HUES64 (cell line): ENCODE data around the gene RPAP3.

Experiments used
- H3K27ac ChIP-seq: 2 replicates; pipeline ENCODE4 v1.7.0; 2013; ENCODE audit warnings: low read depth, low read length, inconsistent platforms
- H3K27me3 ChIP-seq: 2 replicates; pipeline ENCODE4 v1.6.1; 2013; ENCODE audit warnings: mild to moderate bottlenecking, low read length; ENCODE audit not compliant: insufficient read depth
- H3K36me3 ChIP-seq: 2 replicates; pipeline ENCODE4 v1.6.1; 2013; ENCODE audit warnings: mild to moderate bottlenecking, low read length; ENCODE audit not compliant: insufficient read depth
- H3K4me1 ChIP-seq: 2 replicates; pipeline ENCODE4 v1.6.1; 2013; ENCODE audit warnings: mild to moderate bottlenecking, low read length, moderate library complexity; ENCODE audit not compliant: insufficient read depth
- H3K4me3 ChIP-seq: 2 replicates; pipeline ENCODE4 v1.5.1; 2013; ENCODE audit warnings: mild to moderate bottlenecking, low read length, moderate library complexity
- H3K9ac ChIP-seq: 2 replicates; pipeline ENCODE4 v1.6.1; 2013; ENCODE audit warnings: mild to moderate bottlenecking, low read depth, low read length
- H3K9me3 ChIP-seq: 2 replicates; pipeline ENCODE4 v1.6.1; 2013; ENCODE audit warnings: low read depth, low read length; ENCODE audit not compliant: insufficient read depth
- WGBS: fragments of 150-250, 120-280 bp; methylation state at CpG from one replicate; pipeline ENCODE4 v1.1.7; 2013; ENCODE audit warnings: missing lambda C conversion rate; 5-methylcytosine and 5-hydroxymethylcytosine counted together

RPAP3 gene

DNA sequence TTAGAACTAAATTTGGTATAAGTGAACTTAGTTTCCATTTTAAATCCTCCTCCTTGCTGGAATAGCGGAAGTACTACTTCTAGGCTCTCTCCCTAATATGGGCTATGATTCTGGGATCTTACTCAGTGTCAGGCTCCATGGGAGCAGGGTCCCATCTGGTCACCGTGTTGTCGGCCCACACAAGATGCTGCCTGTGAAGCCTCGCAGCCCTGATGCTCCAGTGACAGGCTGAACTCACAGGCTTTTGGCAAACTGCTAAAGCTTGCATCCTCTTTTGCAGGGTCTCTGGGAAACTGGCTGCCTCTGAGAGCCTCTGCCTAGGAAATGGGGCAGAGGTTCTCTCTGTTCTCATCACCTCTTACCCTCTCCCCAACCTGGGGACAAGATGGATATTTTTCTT is 88.4 kb downstream of the RPAP3 start:
- no peaks in the 10 kb centered on the region for H3K27me3 ChIP-seq
- H3K27ac ChIP-seq = no peak overlapping the region
- peaks cover 27% of the 10 kb centered on the region for H3K9me3 ChIP-seq
- H3K36me3 ChIP-seq = 0 out of 2 replicates have a peak, but pooled peaks cover 7% of the 10 kb centered on the region
- no peak overlapping the region for H3K9ac ChIP-seq
- no peak overlapping the region for H3K4me3 ChIP-seq
- 94% methylated on average over 4 of the region's 4 CpGs for WGBS
- H3K4me1 ChIP-seq = no peaks in the 10 kb centered on the region

DNA sequence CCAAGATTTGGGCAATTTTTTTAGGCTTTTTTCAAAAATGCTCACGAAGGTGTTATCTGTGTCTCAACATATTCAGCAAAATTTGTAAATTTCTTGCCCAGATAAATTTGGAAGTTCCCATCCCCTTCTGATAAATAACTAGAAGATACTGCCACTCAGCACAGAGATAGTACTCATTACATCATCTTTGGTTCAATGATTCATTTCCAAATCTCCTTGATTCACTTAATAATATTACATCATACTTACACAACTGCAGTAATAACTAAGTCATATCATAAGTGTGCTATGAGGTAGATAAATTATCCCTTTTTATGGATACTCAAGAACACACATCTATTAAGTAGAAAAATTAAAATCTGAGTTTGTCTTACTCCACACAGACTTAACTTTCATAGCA is 89.4 kb downstream of the RPAP3 start:
- H3K27ac ChIP-seq = no peak overlapping the region
- peaks cover 29% of the 10 kb centered on the region for H3K9me3 ChIP-seq
- H3K4me3 ChIP-seq = no peak overlapping the region
- H3K27me3 ChIP-seq = no peaks in the 10 kb centered on the region
- H3K4me1 ChIP-seq = no peaks in the 10 kb centered on the region
- H3K9ac ChIP-seq = no peak overlapping the region
- 83% methylated on average over 1 of the region's 1 CpG for WGBS
- H3K36me3 ChIP-seq = 0 out of 2 replicates have a peak, but pooled peaks cover 7% of the 10 kb centered on the region

DNA sequence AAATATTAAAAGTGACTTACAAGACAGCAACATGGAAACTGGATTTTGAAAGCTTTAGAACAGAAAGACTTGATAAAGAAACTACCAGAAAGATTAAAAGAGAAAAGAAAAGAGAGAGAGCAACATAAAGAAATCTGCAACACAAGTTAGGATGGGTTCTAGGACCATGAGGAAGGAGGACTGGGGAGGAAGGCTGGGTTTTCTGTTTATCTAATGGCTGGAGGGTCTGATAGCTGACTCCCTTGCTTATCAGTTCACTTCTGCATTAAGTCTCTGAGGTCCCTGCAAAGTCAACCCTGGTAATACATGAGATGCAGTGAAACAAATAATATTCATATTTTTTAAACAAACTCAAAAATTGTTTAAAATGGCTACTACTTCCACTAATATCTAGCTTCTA is 90.1 kb downstream of the RPAP3 start:
- Histone ChIP-seq H3K4me3 (no peak overlapping the region), H3K9me3 (peaks cover 29% of the 10 kb centered on the region), H3K9ac (no peak overlapping the region), H3K4me1 (no peaks in the 10 kb centered on the region), H3K36me3 (0 out of 2 replicates have a peak, but pooled peaks cover 7% of the 10 kb centered on the region), H3K27me3 (no peaks in the 10 kb centered on the region), H3K27ac (no peak overlapping the region)

DNA sequence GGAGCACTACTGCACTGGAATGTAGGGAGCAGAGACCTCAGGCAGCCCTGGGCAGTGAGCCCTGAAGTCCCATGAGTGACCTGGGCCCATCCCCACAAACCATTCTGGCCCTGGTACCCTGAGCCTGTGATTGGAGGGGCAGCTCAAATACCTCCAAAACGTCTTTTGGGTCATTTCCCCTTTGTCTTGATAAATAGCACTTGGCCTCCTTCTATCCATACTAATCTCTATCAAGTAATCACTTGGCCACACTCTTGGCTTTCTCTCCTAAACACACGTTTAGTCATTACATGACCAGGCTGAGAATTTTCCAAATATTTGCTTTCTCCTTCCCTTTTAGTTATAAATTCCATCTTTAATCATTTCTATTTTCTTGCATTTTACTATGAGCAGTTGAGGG is 91.3 kb downstream of the RPAP3 start:
- H3K27ac ChIP-seq = no peak overlapping the region
- peaks cover 29% of the 10 kb centered on the region for H3K9me3 ChIP-seq
- no peak overlapping the region for H3K9ac ChIP-seq
- H3K27me3 ChIP-seq = no peaks in the 10 kb centered on the region
- no peaks in the 10 kb centered on the region for H3K4me1 ChIP-seq
- 0 out of 2 replicates have a peak, but pooled peaks cover 6% of the 10 kb centered on the region for H3K36me3 ChIP-seq
- no peak overlapping the region for H3K4me3 ChIP-seq
- WGBS = 80% methylated on average over 2 of the region's 2 CpGs

DNA sequence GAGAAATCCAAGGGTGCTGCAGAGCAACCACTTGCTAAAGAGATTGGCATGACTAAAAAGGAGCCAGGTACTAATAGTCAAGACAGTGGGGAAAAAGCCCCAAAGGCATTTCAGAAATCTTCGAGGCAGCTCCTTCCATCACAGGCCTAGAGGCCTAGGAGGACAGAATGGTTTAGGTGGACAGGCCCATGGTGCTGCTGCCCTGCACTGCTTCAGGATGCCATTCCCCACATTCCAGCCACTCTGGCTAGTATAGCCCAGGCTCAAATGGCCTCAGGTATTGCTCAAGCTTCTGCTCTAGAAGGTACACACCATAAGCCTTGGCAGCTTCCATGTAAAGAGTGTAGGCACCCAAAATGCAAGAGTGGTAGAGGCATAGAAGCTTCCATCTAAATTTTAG is 92.9 kb downstream of the RPAP3 start:
- no peaks in the 10 kb centered on the region for H3K27me3 ChIP-seq
- peaks cover 34% of the 10 kb centered on the region for H3K9me3 ChIP-seq
- no peak overlapping the region for H3K9ac ChIP-seq
- WGBS = 86% methylated on average over 1 of the region's 1 CpG
- H3K27ac ChIP-seq = no peak overlapping the region
- H3K4me3 ChIP-seq = no peak overlapping the region
- no peaks in the 10 kb centered on the region for H3K4me1 ChIP-seq
- H3K36me3 ChIP-seq = 0 out of 2 replicates have a peak, but pooled peaks cover 3% of the 10 kb centered on the region

DNA sequence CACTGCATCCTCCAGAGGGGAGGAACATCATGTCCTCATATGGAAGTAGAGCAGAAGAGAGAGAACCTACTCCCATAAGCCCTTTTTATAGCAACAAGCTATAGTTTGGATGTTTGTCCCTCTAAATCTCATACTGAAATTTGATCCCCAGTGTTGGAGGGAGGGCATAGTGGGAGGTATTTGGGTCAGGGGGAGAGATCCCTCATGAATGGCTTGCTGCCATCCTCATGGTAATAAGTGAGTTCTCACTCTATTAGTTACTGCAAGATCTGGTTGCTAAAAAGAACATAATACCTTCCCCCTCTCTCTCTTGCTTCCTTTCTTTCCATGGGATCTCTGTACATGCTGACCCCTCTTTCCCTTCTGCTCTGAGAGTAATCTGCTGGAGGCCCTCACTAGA is 93.9 kb downstream of the RPAP3 start:
- Histone ChIP-seq H3K27ac (no peak overlapping the region), H3K9ac (no peak overlapping the region), H3K27me3 (no peaks in the 10 kb centered on the region), H3K4me3 (no peak overlapping the region), H3K9me3 (peaks cover 45% of the 10 kb centered on the region), H3K4me1 (no peaks in the 10 kb centered on the region), H3K36me3 (no peaks in the 10 kb centered on the region)
